ENCODE measurements around the gene CCDC57. TPM values are rescaled to one million over a fixed set of nuclear protein-coding genes. Genes with fewer than 3 reads are reported as not detected.

CCDC57 gene
- total RNA-seq, 4 donors from 2014 or later: 27.1 to 79.9 (median 50.9) TPM

DNA sequence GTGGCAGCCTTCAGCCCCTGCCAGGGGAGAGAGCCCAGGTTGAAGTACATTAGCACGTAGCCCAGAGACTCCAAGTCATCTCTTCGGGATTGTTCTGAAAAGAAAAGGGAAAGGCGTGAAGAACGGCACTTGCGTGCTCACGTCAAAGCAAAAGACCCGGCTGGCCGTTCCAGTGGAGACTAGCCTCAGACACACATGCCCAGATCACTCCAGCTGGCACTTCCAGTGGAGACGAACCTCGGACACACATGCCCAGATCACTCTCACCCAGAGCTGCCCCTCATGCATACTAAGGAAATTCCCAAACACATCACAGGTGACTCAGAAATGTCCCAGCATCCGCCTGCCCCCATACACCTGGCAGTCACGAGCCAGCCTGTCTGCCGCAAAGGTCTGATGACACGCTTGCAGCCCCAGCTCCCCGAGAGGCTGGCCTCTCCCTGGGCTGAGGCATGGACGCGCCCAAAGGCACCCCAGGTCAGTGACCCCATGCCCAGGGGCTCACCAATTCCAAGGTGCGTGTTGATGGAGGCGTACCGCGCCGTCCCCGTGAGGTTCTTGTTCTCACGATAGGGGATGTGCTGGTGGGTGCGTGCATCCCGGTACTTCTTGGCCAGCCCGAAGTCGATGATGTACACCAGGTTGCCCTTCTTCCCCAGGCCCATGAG, 40.0 kb upstream of the CCDC57 start:
- H3K36me3 ChIP-seq: peaks cover 67 to 78% of the 10 kb centered on the region in 2 donors
- intact Hi-C loops (cut with DNase I): no loop called here
- no peak overlapping the region for H3K27ac ChIP-seq
- TF ChIP-seq, protein P1, sequence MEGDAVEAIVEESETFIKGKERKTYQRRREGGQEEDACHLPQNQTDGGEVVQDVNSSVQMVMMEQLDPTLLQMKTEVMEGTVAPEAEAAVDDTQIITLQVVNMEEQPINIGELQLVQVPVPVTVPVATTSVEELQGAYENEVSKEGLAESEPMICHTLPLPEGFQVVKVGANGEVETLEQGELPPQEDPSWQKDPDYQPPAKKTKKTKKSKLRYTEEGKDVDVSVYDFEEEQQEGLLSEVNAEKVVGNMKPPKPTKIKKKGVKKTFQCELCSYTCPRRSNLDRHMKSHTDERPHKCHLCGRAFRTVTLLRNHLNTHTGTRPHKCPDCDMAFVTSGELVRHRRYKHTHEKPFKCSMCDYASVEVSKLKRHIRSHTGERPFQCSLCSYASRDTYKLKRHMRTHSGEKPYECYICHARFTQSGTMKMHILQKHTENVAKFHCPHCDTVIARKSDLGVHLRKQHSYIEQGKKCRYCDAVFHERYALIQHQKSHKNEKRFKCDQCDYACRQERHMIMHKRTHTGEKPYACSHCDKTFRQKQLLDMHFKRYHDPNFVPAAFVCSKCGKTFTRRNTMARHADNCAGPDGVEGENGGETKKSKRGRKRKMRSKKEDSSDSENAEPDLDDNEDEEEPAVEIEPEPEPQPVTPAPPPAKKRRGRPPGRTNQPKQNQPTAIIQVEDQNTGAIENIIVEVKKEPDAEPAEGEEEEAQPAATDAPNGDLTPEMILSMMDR (IDR thresholded peaks at IDR 0.05): no peak
- no peak for TF ChIP-seq POLR2A (IDR thresholded peaks at IDR 0.05)
- H3K4me3 ChIP-seq (replicated peaks in 1 of 3): no peak overlapping the region
- H3K27me3 ChIP-seq: no peaks in the 10 kb centered on the region
- DNase-seq: no peak
- peaks cover 0 to 3% of the 10 kb centered on the region in 2 donors for H3K4me1 ChIP-seq
- H3K9me3 ChIP-seq: no peaks in the 10 kb centered on the region
- 95 to 96% methylated on average over 16 to 20 of the region's 28 CpGs for WGBS, 2 donors

DNA sequence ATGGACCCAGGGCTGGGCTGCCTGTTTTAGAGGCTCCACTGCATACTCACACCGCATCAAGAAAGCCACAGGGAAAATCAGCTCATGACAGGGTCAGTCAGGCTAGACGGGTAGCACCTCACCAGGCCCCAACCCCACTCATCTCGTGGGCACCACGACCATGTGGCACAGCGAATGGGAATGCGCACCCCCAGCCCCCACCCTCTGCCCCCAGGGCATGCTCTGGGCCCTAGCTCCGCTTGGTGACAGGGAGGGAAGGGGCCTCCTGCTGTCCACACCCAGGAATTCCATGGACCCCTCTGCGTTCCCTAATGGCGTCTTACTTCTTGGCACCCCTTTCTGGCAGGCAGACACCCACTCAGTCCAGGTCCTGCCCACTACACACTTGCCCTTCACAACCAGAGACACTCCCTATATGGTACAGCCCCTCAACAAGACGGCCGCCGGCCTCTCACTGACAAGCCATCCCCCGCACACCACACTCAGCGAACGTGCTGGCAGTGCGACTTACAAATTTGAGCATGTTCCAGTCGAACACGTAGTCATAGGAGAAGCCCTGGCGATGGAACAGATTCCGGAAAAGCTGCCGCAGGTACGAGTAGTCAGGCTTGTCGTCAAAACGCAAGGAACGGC, 38.3 kb upstream of the CCDC57 start:
- intact Hi-C loops (cut with DNase I): no loop called here
- no peak for DNase-seq
- WGBS, 2 donors: 91 to 95% methylated on average over 21 to 24 of the region's 25 CpGs
- TF ChIP-seq, protein P1 (IDR thresholded peaks at IDR 0.05): no peak
- TF ChIP-seq POLR2A (IDR thresholded peaks at IDR 0.05): no peak
- Histone ChIP-seq H3K4me1 (peaks cover 7 to 19% of the 10 kb centered on the region in 2 donors), H3K4me3 (replicated peaks in 1 of 3) (no peak overlapping the region), H3K27ac (no peak overlapping the region), H3K27me3 (no peaks in the 10 kb centered on the region), H3K9me3 (no peaks in the 10 kb centered on the region), H3K36me3 (peaks cover 72 to 89% of the 10 kb centered on the region in 2 donors)

DNA sequence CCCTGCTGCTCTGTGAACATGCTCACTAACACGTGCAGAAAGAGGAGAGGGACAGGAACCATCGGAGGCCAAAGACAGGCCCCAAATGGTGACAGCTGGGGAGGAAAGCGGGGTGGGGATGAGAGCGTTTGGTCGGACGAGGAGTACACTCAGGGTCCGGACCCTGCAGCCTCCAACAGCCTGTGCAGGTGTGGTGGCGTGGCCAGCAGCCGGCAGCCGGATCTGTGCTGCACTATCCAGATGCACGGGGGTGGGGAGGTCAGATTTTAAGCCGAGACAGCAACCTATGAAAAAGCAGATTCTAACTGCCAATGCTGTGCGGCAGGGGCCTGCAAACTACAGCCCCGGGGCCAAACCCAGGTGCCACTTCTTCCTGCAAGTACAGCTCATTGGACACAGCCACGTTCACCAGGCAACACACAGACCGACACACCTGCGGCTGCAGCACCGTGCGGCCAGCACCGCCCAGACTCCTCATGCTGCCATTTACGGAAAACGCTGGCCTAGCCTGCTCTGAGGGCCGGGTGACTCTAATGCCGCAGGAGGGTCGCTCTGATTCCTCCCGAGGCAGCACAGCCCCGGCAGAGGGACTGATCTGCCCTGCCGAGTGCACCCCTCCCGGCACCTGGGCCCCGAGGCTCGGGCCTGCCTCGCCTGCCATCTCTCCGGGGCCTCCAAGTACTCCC, 37.4 kb upstream of the CCDC57 start:
- intact Hi-C loops (cut with DNase I): no loop called here
- Histone ChIP-seq H3K27me3 (no peaks in the 10 kb centered on the region), H3K36me3 (peaks cover 78 to 92% of the 10 kb centered on the region in 2 donors), H3K9me3 (no peaks in the 10 kb centered on the region), H3K27ac (no peak overlapping the region), H3K4me1 (peaks cover 7 to 22% of the 10 kb centered on the region in 2 donors), H3K4me3 (replicated peaks in 1 of 3) (no peak overlapping the region)
- no peak for TF ChIP-seq POLR2A (IDR thresholded peaks at IDR 0.05)
- TF ChIP-seq, protein P1 (IDR thresholded peaks at IDR 0.05): no peak
- no peak for DNase-seq
- WGBS, 2 donors: 83 to 92% methylated on average over 33 of the region's 33 CpGs

DNA sequence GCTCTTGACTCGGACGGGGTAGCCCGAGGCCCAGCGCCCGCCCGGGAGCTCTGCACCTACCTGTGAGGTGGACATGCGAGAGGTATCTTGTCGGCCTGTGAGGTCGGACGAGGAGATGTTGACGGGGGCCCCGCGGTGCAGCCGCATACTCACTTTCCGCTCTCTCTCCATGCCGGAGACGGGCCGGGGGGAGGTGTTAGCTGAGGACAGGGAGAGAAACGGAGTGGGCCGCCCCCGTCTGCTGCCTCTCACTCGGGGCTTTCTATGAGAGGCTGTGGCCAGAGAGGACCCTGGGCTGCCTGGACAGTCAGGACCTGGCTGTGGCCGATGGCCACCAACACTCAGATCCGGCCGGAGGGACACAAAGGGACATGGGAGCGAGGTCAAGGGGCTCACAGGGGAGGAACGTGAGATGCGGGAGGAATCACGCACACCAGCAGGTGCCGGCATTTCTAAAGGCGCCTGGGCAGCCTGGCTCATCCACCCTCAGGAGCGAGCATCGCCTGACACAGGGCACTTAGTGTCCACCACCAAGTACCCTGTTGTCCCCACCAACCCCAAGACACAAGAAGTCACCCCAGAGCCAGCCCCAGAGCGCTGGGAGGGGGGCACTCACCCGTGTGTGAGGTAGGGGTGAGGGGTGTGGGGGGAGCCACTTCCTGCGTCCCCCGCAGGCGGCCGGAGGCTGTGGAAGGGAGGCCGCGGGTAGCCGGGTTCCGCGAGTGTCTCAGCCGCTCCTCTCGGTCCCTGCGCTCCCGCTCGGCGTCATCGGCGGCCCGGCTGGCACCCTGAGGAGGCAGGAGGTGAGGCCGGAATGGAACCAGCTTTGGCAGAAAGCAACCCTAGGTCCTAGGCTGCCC, 36.4 kb upstream of the CCDC57 start:
- Histone ChIP-seq H3K4me1 (peaks cover 7 to 22% of the 10 kb centered on the region in 2 donors), H3K27ac (no peak overlapping the region), H3K4me3 (replicated peaks in 1 of 3) (no peak overlapping the region), H3K27me3 (no peaks in the 10 kb centered on the region), H3K9me3 (no peaks in the 10 kb centered on the region), H3K36me3 (peaks cover 88 to 95% of the 10 kb centered on the region in 2 donors)
- TF ChIP-seq POLR2A (IDR thresholded peaks at IDR 0.05): no peak
- TF ChIP-seq, protein P1 (IDR thresholded peaks at IDR 0.05): no peak
- 91 to 96% methylated on average over 37 to 50 of the region's 54 CpGs for WGBS, 2 donors
- intact Hi-C loops (cut with DNase I): no loop called here
- DNase-seq: no peak

Data from thyroid gland (tissue), 4 donors.